ENCODE measurements around the gene RTP1. TPM values are rescaled to one million over a fixed set of nuclear protein-coding genes. Genes with fewer than 3 reads are reported as not detected.
"Not testable (repeated sequence)": the region's sequence is repeated elsewhere in the genome, so short reads cannot be mapped to it uniquely, and the experiment has no call there.

RTP1 gene
- total RNA-seq, 4 donors from 2014 or later = not detected

GRCh38 chr3:187167777-187168176 is 29.5 kb upstream of the RTP1 start:
- no peak for ATAC-seq (ENCODE audit: low FRiP score)
- TF ChIP-seq CTCF (IDR thresholded peaks at IDR 0.05) = no peak
- no peak for DNase-seq (ENCODE audit: low spot score)

GRCh38 chr3:187169231-187169960 is 27.9 kb upstream of the RTP1 start:
- DNase-seq (ENCODE audit: low spot score) (no peak), ATAC-seq (ENCODE audit: low FRiP score) (no peak)
- TF ChIP-seq CTCF (IDR thresholded peaks at IDR 0.05) = no peak

GRCh38 chr3:187170911-187171310 is 26.4 kb upstream of the RTP1 start:
- not testable (repeated sequence) for ATAC-seq (ENCODE audit: low FRiP score)

GRCh38 chr3:187172929-187173328 is 24.4 kb upstream of the RTP1 start:
- DNase-seq (ENCODE audit: low spot score) (no peak), ATAC-seq (ENCODE audit: low FRiP score) (no peak)
- TF ChIP-seq CTCF (IDR thresholded peaks at IDR 0.05) = no peak

More at GRCh38 chr3:187170911-187171310, 26.4 kb upstream of the RTP1 start:
- not testable (repeated sequence) for DNase-seq (ENCODE audit: low spot score)

GRCh38 chr3:187181454-187182170 is 15.7 kb upstream of the RTP1 start:
- DNase-seq (ENCODE audit: low spot score) (no peak), ATAC-seq (ENCODE audit: low FRiP score) (no peak)
- TF ChIP-seq CTCF (IDR thresholded peaks at IDR 0.05) = no peak

GRCh38 chr3:187183210-187183862 is 13.9 kb upstream of the RTP1 start:
- no peak for TF ChIP-seq CTCF (IDR thresholded peaks at IDR 0.05)
- no peak for ATAC-seq (ENCODE audit: low FRiP score)
- no peak for DNase-seq (ENCODE audit: low spot score)

- DNase-seq (ENCODE audit: low spot score) = no peak
- no peak for ATAC-seq (ENCODE audit: low FRiP score)
- TF ChIP-seq CTCF (IDR thresholded peaks at IDR 0.05) = no peak
Measured at GRCh38 chr3:187183903-187184302, 13.4 kb upstream of the RTP1 start.
